Dendritic cell treated with granulocyte-macrophage colony-stimulating factor and Interleukin-4, amounts not matched to agents 40 ng/mL and 50 ng/mL, for 4 days (primary cell): ENCODE data around the gene CD48.
"Not testable (repeated sequence)": the region's sequence is repeated elsewhere in the genome, so short reads cannot be mapped to it uniquely, and the experiment has no call there.

Experiments used
- H3K27ac Mint-ChIP-seq: one replicate; pipeline ENCODE4 v1.8.0; 2022; ENCODE audit warnings: mild to moderate bottlenecking, mixed read lengths
- H3K27me3 Mint-ChIP-seq: one replicate; pipeline ENCODE4 v1.8.0; 2022; ENCODE audit warnings: mild to moderate bottlenecking, mixed read lengths
- H3K36me3 Mint-ChIP-seq: one replicate; pipeline ENCODE4 v1.8.0; 2022; ENCODE audit warnings: low read depth, mixed read lengths
- H3K4me1 Mint-ChIP-seq: one replicate; pipeline ENCODE4 v1.8.0; 2022; ENCODE audit warnings: low read depth, mixed read lengths
- H3K4me3 Mint-ChIP-seq: one replicate; pipeline ENCODE4 v1.8.0; 2022; ENCODE audit warnings: mild to moderate bottlenecking, moderate library complexity, mixed read lengths
- H3K9me3 Mint-ChIP-seq: one replicate; pipeline ENCODE4 v1.8.0; 2022; ENCODE audit warnings: mixed read lengths
- intact Hi-C: fragments of 100-400 bp; cut with micrococcal nuclease; formaldehyde crosslinking; loops from one replicate; pipeline ENCODE4 v1.15.0; 2022

The CD48 gene

DNA sequence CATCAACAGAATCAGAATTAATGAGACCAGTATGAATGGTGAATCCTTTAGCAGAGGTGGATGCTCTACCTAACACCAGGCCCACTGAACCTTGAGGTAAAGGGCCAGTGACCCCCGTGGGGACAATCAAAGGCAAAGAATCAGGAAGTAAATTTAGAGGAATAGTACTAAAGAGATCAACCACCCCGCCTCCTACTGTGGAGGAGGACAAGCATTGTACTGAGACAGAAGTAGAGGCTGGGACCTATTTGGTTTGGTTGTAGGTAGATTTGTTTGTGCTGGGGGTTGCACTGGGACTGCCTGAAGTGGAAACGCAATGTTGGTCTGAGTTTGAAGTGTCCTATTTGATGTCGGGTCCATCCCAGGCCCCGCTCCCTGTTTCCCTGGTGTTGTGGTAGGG is 9.5 kb downstream of the CD48 start:
- no peak overlapping the region for H3K4me3 Mint-ChIP-seq
- peaks cover 42% of the 10 kb centered on the region for H3K4me1 Mint-ChIP-seq
- H3K27me3 Mint-ChIP-seq: no peaks in the 10 kb centered on the region
- intact Hi-C loops: no loop called here
- peak overlapping the region; percentile 15 for H3K27ac Mint-ChIP-seq
- H3K9me3 Mint-ChIP-seq: no peaks in the 10 kb centered on the region
- peaks cover 10% of the 10 kb centered on the region for H3K36me3 Mint-ChIP-seq

DNA sequence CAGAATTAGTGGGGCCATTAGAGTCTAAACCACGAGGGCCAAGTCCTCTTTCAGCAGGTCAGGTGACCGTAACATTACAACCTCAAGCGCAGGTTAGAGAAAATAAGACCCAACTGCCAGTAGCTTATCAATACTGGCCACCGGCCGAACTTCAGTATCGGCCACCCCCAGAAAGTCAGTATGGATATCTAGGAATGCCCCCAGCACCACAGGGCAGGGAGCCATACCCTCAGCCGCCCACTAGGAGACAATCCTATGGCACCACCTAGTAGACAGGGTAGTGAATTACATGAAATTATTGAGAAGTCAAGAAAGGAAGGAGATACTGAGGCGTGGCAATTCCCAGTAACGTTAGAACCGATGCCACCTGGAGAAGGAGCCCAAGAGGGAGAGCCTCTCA is 19.2 kb downstream of the CD48 start:
- H3K36me3 Mint-ChIP-seq: peaks cover 15% of the 10 kb centered on the region
- H3K27ac Mint-ChIP-seq, H3K9me3 Mint-ChIP-seq, H3K4me3 Mint-ChIP-seq, H3K27me3 Mint-ChIP-seq, intact Hi-C loops: not testable (repeated sequence)
- peaks cover 18% of the 10 kb centered on the region for H3K4me1 Mint-ChIP-seq

DNA sequence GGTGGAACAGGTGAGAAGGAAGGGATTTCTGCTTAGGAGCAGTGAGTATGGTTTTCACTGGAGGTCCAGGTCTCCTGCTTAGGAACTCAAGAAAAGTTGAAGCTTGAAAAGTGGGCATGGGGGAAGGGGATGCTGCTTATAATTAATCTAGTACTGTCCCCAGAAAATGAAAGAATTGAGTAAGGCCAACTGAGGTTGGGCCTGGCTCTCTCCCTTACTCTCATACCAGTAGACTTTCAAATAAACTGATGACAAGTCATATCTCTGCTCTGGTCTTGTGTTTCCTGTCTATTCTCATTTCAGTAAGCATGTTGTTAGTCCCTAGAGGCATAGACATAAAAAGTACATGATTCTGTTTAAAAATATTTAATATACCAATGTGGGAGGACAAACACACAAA is 26.4 kb downstream of the CD48 start:
- H3K4me3 Mint-ChIP-seq: no peak overlapping the region
- H3K4me1 Mint-ChIP-seq: peaks cover 60% of the 10 kb centered on the region
- H3K36me3 Mint-ChIP-seq: peaks cover 79% of the 10 kb centered on the region
- H3K27me3 Mint-ChIP-seq: no peaks in the 10 kb centered on the region
- H3K27ac Mint-ChIP-seq: peak overlapping the region; percentile 2
- H3K9me3 Mint-ChIP-seq: no peaks in the 10 kb centered on the region
- intact Hi-C loops: no loop called here

DNA sequence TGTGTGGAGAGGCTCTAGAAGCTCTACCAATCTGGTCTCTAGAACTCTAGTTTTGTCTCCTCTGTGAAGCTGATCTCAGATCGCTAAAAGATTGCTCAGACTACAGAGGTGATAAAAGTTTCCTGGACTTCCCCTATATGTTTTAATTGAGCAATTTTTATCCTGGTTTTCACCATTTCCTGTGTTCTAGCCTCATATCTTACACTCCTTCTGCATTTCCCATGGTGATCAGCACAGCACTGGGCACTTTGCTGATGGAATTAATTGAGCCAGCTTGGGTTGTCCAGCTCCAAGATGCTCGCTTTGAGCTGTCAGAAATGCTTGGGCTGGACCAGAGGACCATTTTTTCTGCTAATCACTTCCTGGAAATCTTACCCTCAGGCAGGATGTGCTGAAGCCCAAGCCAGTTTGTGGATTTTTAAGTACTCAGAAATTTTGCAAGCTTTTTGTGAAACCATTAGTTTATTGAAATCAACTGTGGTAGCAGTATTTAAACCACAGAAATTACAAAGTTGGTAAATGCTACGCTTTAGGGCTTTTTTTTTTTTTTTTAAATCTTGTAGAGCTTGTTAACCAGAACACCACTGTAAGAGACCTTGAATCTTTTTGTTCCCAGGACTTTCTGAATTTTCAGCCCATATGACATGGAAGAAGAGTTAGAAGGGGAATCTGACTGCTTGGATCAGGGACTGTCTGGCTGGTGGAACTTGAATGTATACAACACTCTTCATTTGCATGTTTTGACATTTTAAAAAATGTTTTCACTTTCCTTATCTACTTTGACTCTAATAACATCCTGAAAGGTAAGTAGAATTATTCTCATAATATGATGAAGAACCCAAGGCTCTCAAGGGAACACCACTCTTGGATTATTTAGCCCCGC is 28.4 kb downstream of the CD48 start:
- intact Hi-C loops: loop anchor here (5.0 kb wide), 3 partner anchors 44 to 269 kb away; partner anchors contain the start of gene ITLN2
- Mint-ChIP-seq H3K9me3 (no peaks in the 10 kb centered on the region), H3K4me1 (peaks cover 62% of the 10 kb centered on the region), H3K4me3 (no peak overlapping the region), H3K27ac (no peak overlapping the region), H3K27me3 (no peaks in the 10 kb centered on the region), H3K36me3 (peaks cover 91% of the 10 kb centered on the region)

DNA sequence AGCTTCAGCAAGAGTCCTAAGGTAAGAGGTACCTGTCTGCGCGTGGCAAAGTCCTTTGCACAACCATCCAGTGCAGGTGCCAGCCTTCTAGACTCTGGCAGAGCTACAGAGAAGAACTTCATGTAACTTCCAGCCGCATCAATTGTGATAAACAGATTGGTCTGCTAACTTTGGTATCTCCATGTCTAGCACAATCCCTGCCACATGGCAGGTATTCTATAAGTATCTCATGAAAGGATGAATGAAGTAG is 29.8 kb downstream of the CD48 start:
- H3K4me3 Mint-ChIP-seq: no peak overlapping the region
- peaks cover 92% of the 10 kb centered on the region for H3K36me3 Mint-ChIP-seq
- H3K27ac Mint-ChIP-seq: peak overlapping the region; percentile 65
- H3K27me3 Mint-ChIP-seq: no peaks in the 10 kb centered on the region
- H3K4me1 Mint-ChIP-seq: peaks cover 72% of the 10 kb centered on the region
- intact Hi-C loops: loop anchor here (2.0 to 5.0 kb wide), 4 partner anchors 45 to 270 kb away; partner anchors contain the start of gene ITLN2
- no peaks in the 10 kb centered on the region for H3K9me3 Mint-ChIP-seq

DNA sequence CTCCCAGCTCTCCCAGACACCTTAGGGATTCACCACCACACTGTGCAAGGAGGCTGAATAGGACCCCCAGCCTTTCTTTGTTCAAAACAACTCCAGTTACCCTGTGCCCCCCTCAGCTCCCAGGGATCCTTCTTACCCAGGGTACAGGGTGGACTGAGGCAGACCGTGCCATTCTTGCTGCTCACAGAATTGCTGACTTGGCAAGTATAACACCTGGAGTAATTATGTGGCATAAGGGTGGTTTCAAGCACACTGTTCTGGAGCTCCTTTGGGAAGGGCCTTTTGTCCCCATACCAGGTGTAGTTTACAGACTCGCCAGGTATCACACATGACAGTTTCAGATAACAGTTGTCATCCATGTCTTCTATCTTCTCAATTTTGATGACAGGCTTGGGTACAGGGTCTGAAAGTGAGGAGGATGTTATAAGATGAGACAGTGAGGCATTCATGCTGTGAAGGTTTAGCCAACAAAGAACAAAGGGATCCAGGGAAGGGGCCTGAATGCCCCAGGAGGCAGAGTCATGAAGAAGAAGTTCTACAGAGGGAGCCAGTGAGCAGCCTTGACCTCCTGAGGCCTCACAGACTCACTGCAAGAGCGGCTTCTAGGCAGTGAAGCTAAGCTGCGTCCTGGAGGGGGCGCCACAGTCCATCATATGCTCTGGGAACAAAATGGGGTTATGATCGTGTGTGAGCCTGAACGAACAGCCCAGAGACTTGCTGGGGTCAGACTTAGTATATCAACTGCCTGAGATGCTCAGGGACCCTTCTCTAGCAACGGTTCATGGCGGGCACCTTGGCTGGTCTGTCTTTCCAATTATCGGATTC is 30.3 kb downstream of the CD48 start:
- no peaks in the 10 kb centered on the region for H3K27me3 Mint-ChIP-seq
- H3K4me1 Mint-ChIP-seq: peaks cover 67% of the 10 kb centered on the region
- no peaks in the 10 kb centered on the region for H3K9me3 Mint-ChIP-seq
- H3K4me3 Mint-ChIP-seq: no peak overlapping the region
- H3K36me3 Mint-ChIP-seq: peaks cover 92% of the 10 kb centered on the region
- H3K27ac Mint-ChIP-seq: peak overlapping the region; percentile 65
- intact Hi-C loops: loop anchor here (2.0 to 5.0 kb wide), 4 partner anchors 46 to 271 kb away; partner anchors contain the start of gene ITLN2

DNA sequence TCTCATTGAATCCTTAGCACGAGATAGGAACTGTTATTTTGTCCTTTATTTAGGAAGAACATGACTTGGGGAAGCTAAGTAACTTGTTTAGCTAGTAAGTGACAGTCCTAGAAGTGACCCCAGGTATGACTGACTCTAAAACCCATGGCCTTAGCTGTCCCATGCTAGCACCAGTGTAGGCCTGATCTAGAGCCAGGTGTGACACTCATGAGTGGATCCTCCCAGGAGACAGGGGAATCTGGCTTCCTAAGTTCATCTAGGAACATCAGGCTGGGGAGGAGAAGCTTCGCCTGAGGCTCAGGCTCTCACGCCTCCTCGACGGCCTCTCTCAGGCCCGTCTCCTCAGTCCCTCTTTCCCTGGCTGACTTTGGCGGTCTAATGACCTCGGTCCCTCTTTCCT is 31.2 kb downstream of the CD48 start:
- Mint-ChIP-seq H3K9me3 (no peaks in the 10 kb centered on the region), H3K27ac (no peak overlapping the region), H3K4me1 (peaks cover 66% of the 10 kb centered on the region), H3K36me3 (peaks cover 91% of the 10 kb centered on the region), H3K4me3 (no peak overlapping the region), H3K27me3 (no peaks in the 10 kb centered on the region)
- intact Hi-C loops: loop anchor here (2.0 to 5.0 kb wide), 4 partner anchors 47 to 272 kb away; partner anchors contain the start of gene ITLN2

DNA sequence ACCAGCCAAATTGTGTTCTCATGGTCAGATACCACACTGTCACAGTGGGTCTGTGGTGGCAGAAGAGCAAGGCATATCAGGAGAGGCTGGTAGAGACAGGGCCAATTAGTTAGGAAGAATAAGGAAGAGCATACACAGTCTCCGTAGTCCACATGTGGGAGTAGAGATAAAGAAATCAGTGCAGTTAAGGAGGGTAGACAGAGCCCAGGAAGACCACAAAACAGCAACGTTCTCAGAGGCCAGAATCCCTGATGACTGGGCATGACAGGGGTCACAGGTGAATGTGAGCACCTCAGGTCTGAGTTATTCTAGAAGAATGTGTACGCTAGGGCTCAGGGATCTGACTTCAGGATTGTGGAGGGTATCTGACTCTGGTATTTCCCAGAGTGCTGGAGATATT is 31.7 kb downstream of the CD48 start:
- Mint-ChIP-seq H3K27me3 (no peaks in the 10 kb centered on the region), H3K36me3 (peaks cover 87% of the 10 kb centered on the region), H3K27ac (peak overlapping the region; percentile 45), H3K9me3 (no peaks in the 10 kb centered on the region), H3K4me1 (peaks cover 62% of the 10 kb centered on the region), H3K4me3 (no peak overlapping the region)
- intact Hi-C loops: loop anchor here (2.0 to 5.0 kb wide), 4 partner anchors 47 to 272 kb away; partner anchors contain the start of gene ITLN2

DNA sequence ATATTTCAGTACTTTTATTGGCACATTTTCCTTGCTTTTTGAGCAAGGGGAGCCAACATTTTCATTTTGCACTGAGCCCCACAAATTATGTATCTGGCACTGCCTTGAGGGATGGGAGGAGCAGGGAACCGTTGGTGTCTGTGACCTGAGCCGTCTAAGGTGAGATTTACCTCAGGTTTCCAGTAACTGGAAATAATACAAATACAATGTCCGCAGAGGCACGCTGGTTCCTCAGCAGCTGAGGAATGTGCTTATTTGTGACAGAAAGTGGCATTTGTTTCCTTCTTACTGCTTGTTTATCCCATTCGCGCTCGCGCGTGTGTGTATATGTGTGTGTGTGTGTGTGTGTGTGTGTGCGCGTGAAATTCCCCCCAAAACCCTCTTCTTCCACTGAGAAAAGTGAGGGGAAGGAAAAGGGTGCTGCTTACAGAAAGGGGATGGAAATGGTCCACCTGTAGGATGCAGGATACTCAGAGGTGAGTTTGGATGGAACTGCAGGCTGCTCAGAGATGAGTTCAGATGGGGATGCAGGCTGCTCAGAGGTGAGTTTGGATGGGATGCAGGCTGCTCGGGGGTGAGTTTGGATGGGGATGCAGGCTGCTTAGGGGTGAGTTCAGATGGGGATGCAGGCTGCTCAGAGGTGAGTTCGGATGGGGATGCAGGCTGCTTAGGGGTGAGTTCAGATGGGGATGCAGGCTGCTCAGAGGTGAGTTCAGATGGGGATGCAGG is 34.6 kb downstream of the CD48 start:
- intact Hi-C loops: no loop called here
- H3K36me3 Mint-ChIP-seq: peaks cover 61% of the 10 kb centered on the region

DNA sequence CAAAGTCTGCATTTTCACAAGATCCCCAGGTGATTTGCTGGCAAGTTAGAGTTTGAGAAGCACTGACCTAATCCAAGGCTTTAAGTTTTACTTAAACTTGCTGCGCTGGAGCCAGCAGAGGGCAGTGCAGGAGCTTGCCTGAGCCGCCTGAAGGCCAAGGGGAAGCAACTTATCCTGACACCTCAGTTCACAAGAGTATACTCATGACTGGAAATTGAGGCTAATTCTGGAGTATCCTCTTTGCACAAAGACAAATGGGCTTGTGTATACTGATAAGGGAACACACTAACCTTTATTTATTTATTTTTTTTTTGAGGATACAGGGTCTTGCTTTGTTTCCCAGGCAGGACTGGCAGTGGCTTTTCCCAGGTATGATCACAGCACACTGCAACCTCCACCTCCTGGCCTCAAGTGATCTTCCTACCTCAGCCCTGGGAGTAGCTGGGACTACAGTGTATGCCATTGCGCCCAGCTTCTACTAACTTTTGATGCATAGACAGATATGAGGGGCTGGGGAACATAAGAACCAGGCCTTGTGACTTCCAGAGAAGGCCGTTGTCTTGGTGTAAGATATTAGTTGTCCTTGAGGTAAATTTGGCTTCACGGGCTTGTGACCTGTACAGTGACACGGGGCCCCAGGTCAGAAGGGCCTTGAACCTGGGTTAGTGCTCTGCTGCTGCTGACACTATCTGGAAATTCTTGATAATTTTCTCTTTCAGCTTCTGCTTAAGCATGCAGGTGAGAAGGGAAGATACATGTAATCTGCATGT is 35.8 kb downstream of the CD48 start:
- intact Hi-C loops: no loop called here
- Mint-ChIP-seq H3K4me3 (no peak overlapping the region), H3K36me3 (peaks cover 51% of the 10 kb centered on the region), H3K27ac (peak overlapping the region; percentile 13), H3K9me3 (no peaks in the 10 kb centered on the region), H3K27me3 (no peaks in the 10 kb centered on the region), H3K4me1 (peaks cover 32% of the 10 kb centered on the region)

More for the DNA sequence above, 34.6 kb downstream of the CD48 start:
- Mint-ChIP-seq H3K27ac (no peak overlapping the region), H3K4me1 (peaks cover 37% of the 10 kb centered on the region), H3K4me3 (no peak overlapping the region), H3K27me3 (no peaks in the 10 kb centered on the region), H3K9me3 (no peaks in the 10 kb centered on the region)

DNA sequence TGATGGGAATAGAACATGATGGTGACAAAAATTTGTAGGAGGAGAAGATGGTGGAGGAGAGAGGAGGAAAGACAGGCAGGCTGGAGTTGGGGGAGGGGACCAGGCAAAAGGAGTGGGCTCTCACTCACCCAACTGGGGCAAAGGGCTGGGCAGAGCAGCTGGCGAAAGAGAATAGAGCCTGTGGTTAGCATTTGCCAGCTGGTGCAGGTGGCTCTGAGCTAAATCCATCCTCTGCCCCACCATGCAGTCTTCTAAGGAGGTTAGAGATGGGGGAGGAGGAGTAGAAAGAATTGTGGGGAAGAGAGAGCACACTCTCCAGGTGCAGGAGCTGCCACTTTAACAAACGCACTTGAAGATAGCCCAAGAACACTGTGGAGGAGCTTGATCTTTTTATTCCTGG is 37.2 kb downstream of the CD48 start:
- intact Hi-C loops: no loop called here
- H3K4me1 Mint-ChIP-seq: peaks cover 30% of the 10 kb centered on the region
- no peak overlapping the region for H3K4me3 Mint-ChIP-seq
- no peak overlapping the region for H3K27ac Mint-ChIP-seq
- no peaks in the 10 kb centered on the region for H3K27me3 Mint-ChIP-seq
- H3K36me3 Mint-ChIP-seq: peaks cover 52% of the 10 kb centered on the region
- peaks cover 11% of the 10 kb centered on the region for H3K9me3 Mint-ChIP-seq

DNA sequence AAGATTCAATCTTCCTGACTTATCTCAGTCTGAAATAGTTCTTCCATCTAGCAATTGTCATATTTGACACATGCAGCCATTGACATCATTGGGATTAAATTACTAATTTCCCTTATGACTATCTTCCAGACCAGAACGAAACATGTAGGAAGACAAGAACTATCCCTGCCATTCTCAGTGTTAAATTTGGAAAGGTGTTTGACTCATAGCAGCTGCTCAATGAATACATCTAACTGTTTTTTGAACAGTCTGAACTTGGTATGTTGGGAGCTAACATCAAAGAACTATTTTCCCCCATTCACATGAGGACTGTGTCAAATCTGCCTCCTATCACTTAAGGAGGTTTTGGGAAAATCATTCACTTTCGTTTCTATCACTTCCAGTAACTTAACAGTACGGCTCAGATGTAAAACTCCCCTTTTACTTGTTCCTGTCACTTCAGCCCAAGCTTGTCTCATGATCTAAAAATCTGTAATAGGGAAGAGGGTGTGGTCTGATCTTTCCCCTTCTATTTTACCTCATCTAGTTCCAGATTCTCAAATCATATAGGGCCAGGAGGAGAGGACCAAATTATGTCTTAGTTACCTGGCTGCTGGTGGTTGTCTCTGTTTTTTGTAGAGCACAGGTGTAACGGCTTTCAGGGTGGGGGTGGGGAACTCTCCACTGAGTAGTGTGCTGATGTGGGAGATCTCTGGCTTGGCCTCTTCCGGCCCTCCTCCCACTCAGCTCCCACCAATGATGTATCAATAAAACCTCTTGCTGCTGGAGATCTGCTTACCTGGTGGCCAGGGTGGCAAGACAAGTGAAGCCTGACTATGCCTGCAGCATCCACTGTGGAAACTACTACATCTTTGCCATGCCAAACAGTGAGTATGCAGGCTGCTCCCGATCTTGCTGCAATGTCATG is 38.6 kb downstream of the CD48 start:
- Mint-ChIP-seq H3K36me3 (peaks cover 48% of the 10 kb centered on the region), H3K4me3 (no peak overlapping the region), H3K4me1 (peaks cover 31% of the 10 kb centered on the region), H3K27ac (no peak overlapping the region), H3K9me3 (peaks cover 14% of the 10 kb centered on the region), H3K27me3 (no peaks in the 10 kb centered on the region)
- intact Hi-C loops: loop anchor here (1.0 to 2.0 kb wide), 2 partner anchors 8 to 244 kb away; no protein-coding TSS in a partner anchor
